CD14-positive monocyte (primary cell): ENCODE results near the gene SMYD3. TPM values are rescaled to one million over a fixed set of nuclear protein-coding genes. Genes with fewer than 3 reads are reported as not detected.

Experiments used
- DNase-seq, 3 donors: peaks; one replicate each; pipeline ENCODE4 v3.0.0-alpha.2; 2011 to 2022
- H2AFZ ChIP-seq: 2 replicates; pipeline ENCODE4 v1.6.0; 2012; ENCODE audit warnings: mild to moderate bottlenecking, low read depth, low read length, inconsistent platforms; ENCODE audit not compliant: insufficient read depth, poor library complexity, severe bottlenecking
- H3K27ac ChIP-seq, 2 donors: 1 replicate in 1 of 2; 2 replicates in 1 of 2; pipeline ENCODE4 v1.5.1; 2012 to 2013; ENCODE audit warnings: low read length in 2 of 2, control low read depth in 1 of 2, inconsistent platforms in 1 of 2, low read depth in 1 of 2, mild to moderate bottlenecking in 1 of 2
- H3K27me3 ChIP-seq, 2 donors: one replicate each; pipeline versions ENCODE4 v1.6.0 to v1.6.1; 2011 to 2013; ENCODE audit warnings: low read length in 2 of 2; ENCODE audit not compliant: control insufficient read depth in 2 of 2, insufficient read depth in 2 of 2
- H3K36me3 ChIP-seq, 2 donors: replicated peaks in 1 of 2; 1 replicate in 1 of 2; 2 replicates in 1 of 2; pipeline versions ENCODE4 v1.5.1 to v1.6.1; 2012 to 2013; ENCODE audit warnings: low read length in 2 of 2, control low read depth in 1 of 2, inconsistent platforms in 1 of 2, mild to moderate bottlenecking in 1 of 2; ENCODE audit not compliant: insufficient read depth in 2 of 2, control insufficient read depth in 1 of 2
- H3K4me1 ChIP-seq, 2 donors: 1 replicate in 1 of 2; 2 replicates in 1 of 2; pipeline versions ENCODE4 v1.5.1 to v1.6.1; 2012 to 2013; ENCODE audit warnings: low read length in 2 of 2, control low read depth in 1 of 2, inconsistent platforms in 1 of 2, mild to moderate bottlenecking in 1 of 2, moderate library complexity in 1 of 2; ENCODE audit not compliant: insufficient read depth in 2 of 2, control insufficient read depth in 1 of 2
- H3K4me2 ChIP-seq: replicated peaks from 2 replicates; pipeline ENCODE3; 2012; ENCODE audit warnings: low read length, moderate library complexity, mild to moderate bottlenecking; ENCODE audit not compliant: poor library complexity, severe bottlenecking; ENCODE audit errors: extremely low read depth
- H3K4me3 ChIP-seq, 3 experiments: fragments of 200-600 bp in 1 of 3; sonication (generic) in 1 of 3; replicated peaks in 1 of 3; 1 replicate in 2 of 3; 2 replicates in 1 of 3; pipeline ENCODE4 v1.5.1; 2011 to 2013; ENCODE audit warnings: low read length in 3 of 3, mild to moderate bottlenecking in 3 of 3, control low read depth in 2 of 3, low read depth in 2 of 3, inconsistent platforms in 1 of 3, moderate library complexity in 1 of 3
- H3K79me2 ChIP-seq: 2 replicates; pipeline ENCODE4 v1.6.0; 2012; ENCODE audit warnings: mild to moderate bottlenecking, control low read depth, inconsistent platforms, low read length, moderate library complexity; ENCODE audit not compliant: insufficient read depth
- H3K9ac ChIP-seq: 2 replicates; pipeline ENCODE4 v1.6.0; 2017; ENCODE audit warnings: low read length, mild to moderate bottlenecking; ENCODE audit not compliant: insufficient read depth, poor library complexity, severe bottlenecking
- H3K9me3 ChIP-seq, 2 donors: replicated peaks in 1 of 2; 1 replicate in 1 of 2; 2 replicates in 1 of 2; pipeline versions ENCODE4 v1.5.1 to v1.6.1; 2012 to 2013; ENCODE audit warnings: low read length in 2 of 2, control low read depth in 1 of 2; ENCODE audit not compliant: control insufficient read depth in 1 of 2, insufficient read depth in 1 of 2
- H4K20me1 ChIP-seq: 2 replicates; pipeline ENCODE4 v1.6.0; 2012; ENCODE audit warnings: mild to moderate bottlenecking, low read length, control low read depth, moderate library complexity; ENCODE audit not compliant: insufficient read depth
- H3K27ac Mint-ChIP-seq, 7 donors: one replicate each; pipeline ENCODE4 v1.8.0; 2020; ENCODE audit warnings: mild to moderate bottlenecking in 7 of 7, mixed read lengths in 7 of 7, moderate library complexity in 6 of 7, inconsistent platforms in 2 of 7
- H3K27me3 Mint-ChIP-seq, 3 donors: one replicate each; pipeline ENCODE4 v1.8.0; 2021 to 2022; ENCODE audit warnings: low read depth in 3 of 3, mild to moderate bottlenecking in 3 of 3, mixed read lengths in 3 of 3, moderate library complexity in 3 of 3, inconsistent platforms in 1 of 3
- H3K36me3 Mint-ChIP-seq, 2 donors: one replicate each; pipeline ENCODE4 v1.8.0; 2020; ENCODE audit warnings: mixed read lengths in 2 of 2, inconsistent platforms in 1 of 2, mild to moderate bottlenecking in 1 of 2
- H3K4me1 Mint-ChIP-seq: one replicate; pipeline ENCODE4 v1.8.0; 2020; ENCODE audit warnings: mild to moderate bottlenecking, mixed read lengths
- H3K4me3 Mint-ChIP-seq, 2 donors: one replicate each; pipeline ENCODE4 v1.8.0; 2020; ENCODE audit warnings: mild to moderate bottlenecking in 2 of 2, mixed read lengths in 2 of 2, moderate library complexity in 1 of 2
- H3K9me3 Mint-ChIP-seq, 7 donors: one replicate each; pipeline ENCODE4 v1.8.0; 2020 to 2022; ENCODE audit warnings: mixed read lengths in 7 of 7, mild to moderate bottlenecking in 6 of 7, moderate library complexity in 6 of 7, inconsistent platforms in 2 of 7
- WGBS: methylation state at CpG from one replicate; pipeline ENCODE4 v1.1.5; 2013; ENCODE audit warnings: missing lambda C conversion rate; ENCODE audit not compliant: insufficient coverage; 5-methylcytosine and 5-hydroxymethylcytosine counted together
- intact Hi-C, 2 donors: fragments of 100-400 bp; cut with micrococcal nuclease; formaldehyde crosslinking; loops; one replicate each; pipeline versions ENCODE4 v1.15.0 to v1.15.1; 2023
- polyA plus RNA-seq, 3 donors: library from polyadenylated mRNA; depleted of rRNA in 1 of 3; unstranded in 2 of 3; stranded (reverse) in 1 of 3; fragments of 300-500 nt in 2 of 3; fragments of >200 nt in 1 of 3; fragmentation: Illumina TruSeq in 2 of 3; gene quantifications; 1 replicate in 2 of 3; 2 replicates in 1 of 3; pipeline ENCODE4 v1.2.3, GENCODE V29; 2012 to 2021
- TF ChIP-seq, protein P1 (sequence below): fragments of 200-600 bp; IDR thresholded peaks from one replicate; pipeline ENCODE4 v1.8.0; 2022; ENCODE audit warnings: antibody characterized with exemption, mild to moderate bottlenecking

Gene SMYD3
- polyA plus RNA-seq, 3 donors, result 2.7 to 8.4 (median 4.0) TPM

DNA sequence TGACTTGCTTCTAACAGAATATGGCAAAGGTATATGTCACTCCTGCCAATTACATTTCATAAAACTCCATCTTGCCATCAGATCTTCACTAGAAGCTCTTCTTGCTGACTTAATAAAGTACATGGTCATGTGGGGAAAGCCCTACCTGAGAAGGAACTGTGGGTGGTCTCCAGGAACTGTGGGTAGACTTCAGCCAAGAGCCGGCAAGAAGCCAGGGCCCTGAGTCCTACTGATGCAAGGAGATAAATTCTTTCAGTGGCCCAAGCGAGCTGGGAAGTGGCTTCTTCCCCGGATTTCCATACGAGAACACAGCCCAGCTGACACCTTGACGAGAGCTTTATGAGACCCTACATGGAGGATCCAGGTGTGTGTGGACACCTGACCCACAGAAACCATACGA lies 228.7 kb downstream of the SMYD3 start:
- no peaks in the 10 kb centered on the region for H3K27me3 ChIP-seq
- no peak overlapping the region for H3K4me3 ChIP-seq
- TF ChIP-seq, protein P1, sequence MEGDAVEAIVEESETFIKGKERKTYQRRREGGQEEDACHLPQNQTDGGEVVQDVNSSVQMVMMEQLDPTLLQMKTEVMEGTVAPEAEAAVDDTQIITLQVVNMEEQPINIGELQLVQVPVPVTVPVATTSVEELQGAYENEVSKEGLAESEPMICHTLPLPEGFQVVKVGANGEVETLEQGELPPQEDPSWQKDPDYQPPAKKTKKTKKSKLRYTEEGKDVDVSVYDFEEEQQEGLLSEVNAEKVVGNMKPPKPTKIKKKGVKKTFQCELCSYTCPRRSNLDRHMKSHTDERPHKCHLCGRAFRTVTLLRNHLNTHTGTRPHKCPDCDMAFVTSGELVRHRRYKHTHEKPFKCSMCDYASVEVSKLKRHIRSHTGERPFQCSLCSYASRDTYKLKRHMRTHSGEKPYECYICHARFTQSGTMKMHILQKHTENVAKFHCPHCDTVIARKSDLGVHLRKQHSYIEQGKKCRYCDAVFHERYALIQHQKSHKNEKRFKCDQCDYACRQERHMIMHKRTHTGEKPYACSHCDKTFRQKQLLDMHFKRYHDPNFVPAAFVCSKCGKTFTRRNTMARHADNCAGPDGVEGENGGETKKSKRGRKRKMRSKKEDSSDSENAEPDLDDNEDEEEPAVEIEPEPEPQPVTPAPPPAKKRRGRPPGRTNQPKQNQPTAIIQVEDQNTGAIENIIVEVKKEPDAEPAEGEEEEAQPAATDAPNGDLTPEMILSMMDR, result no peak
- DNase-seq, result no peak
- H3K27ac Mint-ChIP-seq, result no peak overlapping the region
- H3K79me2 ChIP-seq, result no peaks in the 10 kb centered on the region
- intact Hi-C loops, result no loop called here
- no peaks in the 10 kb centered on the region for H4K20me1 ChIP-seq
- no peaks in the 10 kb centered on the region for H3K36me3 Mint-ChIP-seq
- H3K9ac ChIP-seq, result no peak overlapping the region
- no peak overlapping the region for H3K4me2 ChIP-seq
- H3K4me3 Mint-ChIP-seq, result no peak overlapping the region
- no peak overlapping the region for H3K27ac ChIP-seq
- no peaks in the 10 kb centered on the region for H3K36me3 ChIP-seq
- WGBS, result 96% methylated on average over 4 of the region's 6 CpGs
- no peaks in the 10 kb centered on the region for H3K4me1 ChIP-seq
- no peak overlapping the region for H2AFZ ChIP-seq
- H3K4me1 Mint-ChIP-seq, result peaks cover 9% of the 10 kb centered on the region
- H3K9me3 ChIP-seq, result no peaks in the 10 kb centered on the region
- H3K9me3 Mint-ChIP-seq, result no peaks in the 10 kb centered on the region
- H3K27me3 Mint-ChIP-seq, result no peaks in the 10 kb centered on the region

DNA sequence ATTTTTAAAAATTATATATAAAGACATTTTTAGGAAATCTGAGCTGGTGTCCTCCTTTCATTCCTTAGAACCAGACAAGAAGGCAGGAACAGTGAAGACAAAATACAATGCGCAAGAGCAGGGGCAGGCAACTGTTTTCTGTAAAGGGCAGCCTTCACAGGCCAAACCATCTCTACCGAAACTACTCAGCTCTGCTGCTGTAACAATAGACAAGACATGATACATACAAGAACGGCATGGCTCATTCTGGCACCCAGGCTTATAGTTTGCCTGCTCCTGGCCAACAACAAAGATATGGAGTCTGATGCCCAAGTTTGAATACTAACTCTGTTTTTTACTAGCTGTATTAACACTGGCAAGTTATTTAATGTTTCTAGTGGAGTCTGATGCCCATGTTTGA lies 232.0 kb downstream of the SMYD3 start:
- no peaks in the 10 kb centered on the region for H3K4me1 ChIP-seq
- Mint-ChIP-seq H3K4me1 (peaks cover 9% of the 10 kb centered on the region), H3K27me3 (no peaks in the 10 kb centered on the region), H3K36me3 (no peaks in the 10 kb centered on the region), H3K27ac (no peak overlapping the region), H3K4me3 (no peak overlapping the region), H3K9me3 (no peaks in the 10 kb centered on the region)
- no peak overlapping the region for H3K9ac ChIP-seq
- 100% methylated on average over 2 of the region's 3 CpGs for WGBS
- no peak overlapping the region for H3K27ac ChIP-seq
- no peak overlapping the region for H3K4me3 ChIP-seq
- H4K20me1 ChIP-seq, result no peaks in the 10 kb centered on the region
- no peaks in the 10 kb centered on the region for H3K27me3 ChIP-seq
- no peak overlapping the region for H2AFZ ChIP-seq
- H3K9me3 ChIP-seq, result no peaks in the 10 kb centered on the region
- TF ChIP-seq, protein P1, result no peak
- DNase-seq, result no peak
- intact Hi-C loops, result no loop called here
- H3K36me3 ChIP-seq, result no peaks in the 10 kb centered on the region
- H3K4me2 ChIP-seq, result no peak overlapping the region
- no peaks in the 10 kb centered on the region for H3K79me2 ChIP-seq
